DMS 273 (cell line): ENCODE measurements around the gene FBXL15.

Experiments
- DNase-seq: peaks from one replicate; lab custom pipeline; 2025; ENCODE audit not compliant: unreplicated experiment; lab: John Stamatoyannopoulos, UW

Gene FBXL15

GRCh38 chr10:102420714-102421506 is at the start of gene FBXL15:
Gene FBXL15 (plus strand): TSS chr10:102420836. CDS start chr10:102421130, 294 bp downstream.
- peak; percentile 97 for DNase-seq

- DNase-seq, result no peak
These were observed 49.3 kb upstream of the FBXL15 start for GRCh38 chr10:102371295-102371694.

GRCh38 chr10:102375250-102375649 is 45.4 kb upstream of the FBXL15 start:
- DNase-seq, result no peak

GRCh38 chr10:102375867-102376266 is 44.8 kb upstream of the FBXL15 start:
- DNase-seq, result no peak

GRCh38 chr10:102376901-102377300 is 43.7 kb upstream of the FBXL15 start:
- no peak for DNase-seq

GRCh38 chr10:102379383-102379782 is 41.3 kb upstream of the FBXL15 start:
- no peak for DNase-seq

GRCh38 chr10:102381983-102382382 is 38.7 kb upstream of the FBXL15 start:
- no peak for DNase-seq

GRCh38 chr10:102382871-102383270 is 37.8 kb upstream of the FBXL15 start:
- DNase-seq, result no peak

- peak; percentile 51 for DNase-seq
These were observed 36.6 kb upstream of the FBXL15 start for GRCh38 chr10:102384053-102384452.

- peak; percentile 22 for DNase-seq
These were observed 35.8 kb upstream of the FBXL15 start for GRCh38 chr10:102384606-102385429.

- no peak for DNase-seq
These were observed 30.7 kb upstream of the FBXL15 start for GRCh38 chr10:102389894-102390293.

- no peak for DNase-seq
These were observed 28.3 kb upstream of the FBXL15 start for GRCh38 chr10:102392306-102392705.

GRCh38 chr10:102393411-102394078 is 27.1 kb upstream of the FBXL15 start:
- no peak for DNase-seq

- peak; percentile 93 for DNase-seq
These were observed 26.4 kb upstream of the FBXL15 start for GRCh38 chr10:102394079-102394800.

GRCh38 chr10:102394801-102395399 is 25.7 kb upstream of the FBXL15 start:
- peak; percentile 63 for DNase-seq

GRCh38 chr10:102395400-102396316 is 25.0 kb upstream of the FBXL15 start, which contains the start of gene NFKB2:
Gene NFKB2 (plus strand): TSS chr10:102395705. CDS start chr10:102395960, 255 bp downstream.
- peak; percentile 90 for DNase-seq

GRCh38 chr10:102396317-102396650 is 24.4 kb upstream of the FBXL15 start:
- no peak for DNase-seq

- no peak for DNase-seq
These were observed 23.9 kb upstream of the FBXL15 start for GRCh38 chr10:102396730-102397151.
